22Rv1 (cell line): ENCODE results near the gene POLR2J2.
"Not testable (repeated sequence)": the region's sequence is repeated elsewhere in the genome, so short reads cannot be mapped to it uniquely, and the experiment has no call there.

Source experiments
- H3K27ac ChIP-seq: fragments of 450-650 bp; 2 replicates; pipeline ENCODE4 v1.5.1; 2017

Gene POLR2J2

DNA sequence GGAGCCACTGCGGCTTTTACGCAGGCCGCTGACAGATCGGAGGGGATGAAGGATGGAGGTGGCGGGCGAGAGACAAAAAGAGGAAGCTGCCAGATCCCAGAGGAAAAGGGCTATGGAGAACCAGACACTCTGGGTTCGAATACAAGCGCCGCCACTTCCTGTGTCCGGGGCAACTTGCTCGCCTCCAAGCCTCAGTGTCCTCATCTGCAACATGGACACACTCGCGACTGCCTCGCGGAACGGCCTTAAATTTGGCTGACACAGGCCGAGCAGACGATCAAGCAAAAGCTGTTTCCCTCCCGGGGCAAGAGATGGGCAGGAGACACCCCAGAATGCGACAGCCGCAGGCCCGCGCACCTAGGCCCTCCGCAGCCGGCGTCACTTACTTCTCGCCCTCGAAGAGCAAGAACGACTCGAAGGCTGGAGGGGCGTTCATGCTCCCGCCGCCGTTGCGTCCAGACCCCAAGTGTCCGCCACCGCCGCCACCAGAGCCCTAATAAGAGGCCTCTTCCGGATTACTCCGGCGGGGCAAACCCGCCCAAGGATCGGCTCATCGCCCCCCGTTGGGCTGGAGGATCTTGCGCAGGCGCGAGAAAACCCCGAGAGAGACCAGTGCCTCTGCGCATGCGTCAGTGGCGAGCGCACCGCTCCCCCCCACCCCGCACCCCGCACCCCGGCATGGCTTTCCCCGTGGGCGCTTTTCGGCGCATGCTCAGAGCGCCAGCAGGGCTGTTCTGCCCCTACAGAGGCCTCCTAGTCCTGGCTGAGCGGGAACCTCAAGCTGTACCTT lies at the start of gene POLR2J2:
Gene POLR2J2 (minus strand): TSS at position 498 of the 790 bp plus-strand sequence. CDS start 62 bp downstream, at position 436.
- H3K27ac ChIP-seq = not testable (repeated sequence)

DNA sequence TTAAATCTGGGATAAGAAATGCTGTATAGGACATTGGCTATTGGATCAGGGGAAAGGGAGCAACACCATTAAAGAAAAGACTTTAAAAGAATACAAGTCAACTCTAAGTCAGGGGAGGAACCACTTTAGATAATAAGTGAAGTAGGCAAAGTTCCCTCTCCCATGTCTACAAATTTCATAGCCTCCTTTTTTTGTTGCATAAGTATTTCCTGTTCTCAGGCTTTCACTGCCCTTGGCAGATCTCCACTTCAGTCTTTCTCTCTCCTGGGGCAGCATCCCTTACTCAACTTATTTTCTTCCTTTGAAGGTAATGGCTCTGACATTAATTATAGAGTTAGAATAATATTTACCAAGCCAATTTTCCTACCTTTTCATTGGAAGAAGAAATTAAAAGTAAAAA lies 47.0 kb upstream of the POLR2J2 start:
- not testable (repeated sequence) for H3K27ac ChIP-seq

DNA sequence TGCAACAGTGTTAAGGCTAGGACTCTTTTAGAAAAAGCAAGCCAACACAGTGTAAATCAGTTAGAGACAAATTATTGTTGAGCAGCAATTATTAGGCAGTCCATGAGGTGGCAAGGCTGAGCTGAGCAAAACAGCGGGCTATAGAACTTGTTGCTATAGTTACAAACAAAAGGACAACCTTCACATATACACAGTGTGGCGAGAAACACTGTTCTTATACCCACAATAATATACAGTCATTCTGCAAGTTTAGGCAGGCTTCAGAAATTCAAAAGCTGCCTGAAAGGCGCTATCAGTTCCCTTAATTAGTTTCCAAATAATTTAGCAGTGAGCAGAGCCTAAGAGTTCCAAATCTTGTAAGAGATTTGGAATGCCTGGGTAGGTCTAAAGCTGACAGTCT lies 44.3 kb upstream of the POLR2J2 start:
- not testable (repeated sequence) for H3K27ac ChIP-seq

DNA sequence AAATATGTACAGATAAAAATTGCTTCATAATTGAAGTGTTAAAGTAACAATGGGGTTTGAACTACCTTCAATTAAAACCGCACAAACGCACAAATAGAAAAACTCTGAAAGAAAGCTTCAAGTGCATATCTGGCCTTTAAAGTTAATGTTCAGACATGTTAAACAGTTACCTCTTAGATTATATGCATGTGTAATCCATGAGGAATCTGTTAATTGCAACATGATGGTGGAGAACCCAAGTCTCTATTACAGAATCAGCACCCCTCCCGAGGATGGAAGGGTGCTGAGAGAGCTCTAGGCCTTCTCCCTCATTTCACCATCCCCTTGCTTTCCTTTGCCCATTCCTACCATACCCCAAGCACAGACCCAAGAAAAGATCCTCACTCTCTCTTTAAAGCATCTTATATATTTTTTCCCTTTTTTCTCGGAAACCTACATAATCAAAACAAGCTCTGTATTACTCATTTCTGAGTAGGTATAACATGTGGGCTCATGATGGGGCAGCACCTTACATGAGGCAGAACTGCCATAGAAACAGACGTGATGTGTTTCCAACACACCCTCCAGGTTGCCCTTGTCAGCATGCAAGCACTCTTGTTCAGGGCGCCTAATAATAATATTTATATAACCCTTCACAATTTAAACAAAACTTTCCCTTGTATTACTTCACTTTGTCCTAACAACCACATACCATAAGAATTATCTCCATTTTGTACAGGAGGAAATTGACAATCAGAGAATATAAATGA lies 43.5 kb upstream of the POLR2J2 start:
- not testable (repeated sequence) for H3K27ac ChIP-seq

DNA sequence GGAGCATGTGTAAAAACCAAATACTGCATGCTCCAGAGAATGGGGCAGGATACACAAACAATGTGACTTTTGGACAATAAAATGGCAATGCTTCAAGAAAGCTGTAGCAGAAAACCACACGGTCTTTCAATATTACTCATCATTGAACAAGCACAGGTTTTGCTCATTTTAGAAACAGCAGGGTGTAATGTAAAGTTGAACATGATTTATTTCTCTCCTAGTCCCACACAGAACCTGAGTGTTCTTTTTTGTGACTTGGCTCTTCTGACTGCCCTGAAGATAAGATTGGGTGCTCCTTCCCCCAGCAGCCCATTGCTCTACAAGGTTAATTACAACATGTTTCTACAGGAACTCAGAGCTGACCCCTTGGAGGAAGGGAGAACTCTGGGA lies 42.2 kb upstream of the POLR2J2 start:
- H3K27ac ChIP-seq = not testable (repeated sequence)

DNA sequence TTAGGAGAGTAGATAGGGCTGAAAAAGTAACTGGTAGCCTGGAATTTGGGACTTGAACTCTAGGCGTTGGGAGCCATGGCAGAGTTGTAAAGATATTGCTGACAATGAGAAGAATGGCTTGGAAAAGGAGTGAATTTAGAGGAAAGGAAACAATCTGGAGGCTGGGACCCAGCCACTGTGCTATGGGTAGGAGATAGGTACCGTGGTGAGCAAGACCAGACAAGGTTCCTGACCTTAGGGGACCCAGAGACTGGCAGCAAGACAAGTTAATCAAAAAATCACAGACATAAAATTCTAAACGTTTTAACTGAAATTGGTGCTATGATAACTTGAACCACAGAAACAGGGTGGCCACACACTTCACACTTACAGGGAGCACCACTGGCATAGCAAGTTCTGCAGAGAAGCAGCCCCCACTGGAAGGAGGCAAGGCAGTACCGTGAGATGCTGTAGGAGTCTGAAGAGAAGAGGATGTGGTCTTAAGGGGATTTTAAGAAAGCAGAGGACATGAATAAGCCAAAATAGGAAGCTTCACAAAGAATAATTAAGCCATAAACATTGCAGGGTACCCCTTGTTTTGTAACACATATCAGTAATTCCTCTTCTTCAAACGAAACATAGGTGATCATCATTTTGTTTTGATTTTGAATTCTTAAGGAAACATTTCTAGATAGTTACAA lies 41.7 kb upstream of the POLR2J2 start:
- not testable (repeated sequence) for H3K27ac ChIP-seq

DNA sequence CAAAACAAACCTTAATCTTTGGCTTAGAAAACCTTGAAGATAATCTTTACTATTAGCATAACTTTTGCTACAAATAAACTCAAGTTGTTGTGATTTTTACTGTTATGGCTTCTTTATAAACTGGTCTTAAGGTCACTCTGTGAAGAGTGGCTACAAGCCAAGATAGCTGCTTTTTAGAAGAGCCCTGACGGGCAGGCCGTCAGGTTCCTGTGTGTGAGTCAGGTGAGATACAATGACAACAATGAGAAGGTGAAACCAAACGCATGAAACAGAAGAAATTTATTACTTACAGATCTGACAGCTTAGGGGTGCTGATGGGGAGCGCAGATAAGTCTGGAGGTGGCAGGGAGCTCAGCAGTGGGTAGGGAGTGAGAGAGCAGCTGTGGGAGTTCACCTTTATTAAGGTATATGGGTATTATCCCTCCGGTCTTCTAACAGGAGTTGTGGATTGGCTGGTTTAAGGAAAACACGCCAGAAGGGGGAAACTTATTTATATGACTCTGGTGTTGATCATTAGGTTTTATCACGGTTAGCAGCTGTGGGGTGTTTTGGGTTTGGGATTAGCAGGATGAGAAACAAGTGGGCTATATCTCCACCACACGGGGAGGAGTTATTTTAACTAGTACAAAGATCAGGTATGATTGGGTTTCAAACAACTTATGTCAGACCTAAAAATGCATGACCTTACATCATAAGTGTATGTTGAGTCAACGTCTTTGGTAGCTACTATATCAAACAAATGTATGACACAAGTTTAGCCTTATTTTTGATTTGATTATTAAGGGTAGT lies 27.7 kb upstream of the POLR2J2 start:
- H3K27ac ChIP-seq = not testable (repeated sequence)

DNA sequence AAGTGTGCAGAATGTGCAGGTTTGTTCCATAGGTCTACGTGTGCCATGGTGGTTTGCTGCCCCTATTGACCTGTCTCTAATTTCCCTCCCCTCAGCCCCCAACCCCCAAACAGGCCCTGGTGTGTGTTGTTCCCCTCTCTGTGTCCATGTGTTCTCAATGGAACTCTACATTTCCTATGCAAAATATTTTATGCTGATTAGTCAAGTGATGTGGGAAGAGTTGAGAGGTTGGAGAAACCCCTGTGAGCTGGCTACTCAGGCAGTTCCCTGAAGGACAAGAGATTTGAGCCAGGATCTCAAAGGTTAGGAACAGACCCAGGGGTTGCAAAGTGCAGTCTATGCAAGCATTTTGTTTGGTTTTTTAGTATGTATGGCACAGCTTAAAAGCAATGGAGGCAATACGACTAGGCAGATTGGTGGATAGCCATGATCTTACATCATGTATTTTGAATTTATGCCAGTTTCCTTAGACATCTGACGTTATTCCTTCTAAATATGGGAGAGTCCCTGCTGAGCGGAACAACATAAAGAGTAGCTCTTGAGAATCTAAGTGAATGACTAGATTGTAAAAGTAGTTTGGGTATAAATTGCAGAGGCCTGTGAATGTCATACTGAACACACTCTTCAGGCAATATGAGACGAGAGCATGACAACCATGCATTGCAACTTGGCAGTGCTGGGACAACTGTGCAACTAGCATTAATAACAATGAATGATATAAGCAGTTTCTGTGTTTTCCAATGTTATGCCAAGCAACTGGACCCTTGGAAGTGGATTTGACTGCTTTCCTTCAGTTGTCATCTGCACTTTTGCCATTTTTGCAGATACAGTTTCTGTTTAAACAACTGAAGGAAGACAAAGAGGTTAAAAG lies 26.4 kb upstream of the POLR2J2 start:
- not testable (repeated sequence) for H3K27ac ChIP-seq

DNA sequence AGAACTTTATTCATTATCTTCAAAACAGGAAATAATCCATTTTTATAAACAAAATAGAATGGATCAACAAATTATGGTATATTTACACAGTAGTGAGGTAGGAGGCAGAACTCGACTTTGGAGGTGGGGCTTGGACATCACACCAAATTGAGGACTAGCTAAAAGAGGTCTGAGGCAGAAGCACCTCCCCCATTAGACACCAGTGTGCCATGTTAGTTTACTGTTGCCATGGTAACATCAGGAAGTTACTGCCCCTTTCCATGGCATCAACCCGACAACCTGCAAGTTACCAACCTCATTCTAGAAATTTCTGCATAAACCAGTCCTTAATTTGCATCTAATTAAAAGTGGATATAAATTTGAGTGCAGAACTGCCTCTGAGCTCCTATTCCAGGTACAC lies 24.5 kb upstream of the POLR2J2 start:
- not testable (repeated sequence) for H3K27ac ChIP-seq

DNA sequence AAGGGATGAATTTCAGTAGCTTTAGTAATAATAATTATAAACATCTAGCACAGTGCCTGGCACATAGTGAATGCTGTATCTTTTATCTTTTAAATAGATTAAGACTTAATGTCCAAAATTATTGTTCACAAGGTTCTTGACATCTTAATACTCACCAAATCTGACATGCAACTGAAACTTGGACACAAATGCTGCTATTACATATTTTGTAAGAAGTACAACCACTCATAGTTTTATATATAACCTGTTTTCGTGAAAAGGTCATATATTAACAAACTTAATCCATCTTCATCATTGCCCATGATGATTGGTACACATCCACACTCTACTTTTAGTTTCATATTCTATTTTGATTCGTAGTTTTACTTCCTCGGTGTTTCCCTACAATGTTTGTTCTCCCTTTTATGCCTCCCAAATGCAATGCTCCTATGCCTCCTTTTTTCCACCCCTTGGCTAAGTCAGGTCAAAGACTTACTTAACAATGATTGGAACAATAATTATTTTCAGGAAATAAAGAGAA lies 23.6 kb upstream of the POLR2J2 start:
- H3K27ac ChIP-seq = not testable (repeated sequence)

DNA sequence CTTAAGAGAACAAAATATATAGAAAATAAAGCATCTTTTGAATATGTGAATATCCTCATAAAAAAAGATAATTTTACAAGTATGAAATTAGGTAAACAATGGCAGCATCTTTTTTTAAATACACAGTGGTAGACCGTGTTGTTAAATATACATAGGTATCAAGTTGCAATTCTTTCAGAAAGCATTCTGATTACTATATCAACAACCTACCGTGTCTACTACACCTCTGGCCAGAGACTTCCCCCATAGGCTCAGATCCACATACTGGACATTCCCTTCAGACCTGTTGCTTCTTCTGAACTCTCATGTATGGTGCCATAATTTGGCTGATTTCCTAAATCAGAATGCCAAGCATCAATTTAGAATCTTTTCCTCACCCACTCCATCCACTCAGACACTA lies 22.5 kb upstream of the POLR2J2 start:
- H3K27ac ChIP-seq = not testable (repeated sequence)

DNA sequence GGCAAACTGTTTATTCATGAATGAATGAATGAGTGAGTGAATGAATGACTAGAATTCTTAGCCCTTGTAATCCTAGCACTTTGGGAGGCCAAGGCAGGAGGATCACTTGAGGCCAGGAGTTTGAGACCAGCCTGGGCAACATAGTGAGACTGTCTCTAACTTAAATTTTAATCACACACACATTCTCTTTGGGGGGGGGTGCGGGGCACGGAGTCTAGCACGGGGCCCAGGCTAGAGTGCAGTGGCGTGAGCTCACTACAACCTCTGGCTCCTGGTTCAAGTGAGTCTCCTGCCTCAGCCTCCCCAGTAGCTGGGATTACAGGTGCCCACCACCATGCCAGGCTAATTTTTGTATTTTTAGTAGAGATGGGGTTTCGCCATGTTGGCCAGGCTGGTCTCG lies 19.1 kb upstream of the POLR2J2 start:
- not testable (repeated sequence) for H3K27ac ChIP-seq

DNA sequence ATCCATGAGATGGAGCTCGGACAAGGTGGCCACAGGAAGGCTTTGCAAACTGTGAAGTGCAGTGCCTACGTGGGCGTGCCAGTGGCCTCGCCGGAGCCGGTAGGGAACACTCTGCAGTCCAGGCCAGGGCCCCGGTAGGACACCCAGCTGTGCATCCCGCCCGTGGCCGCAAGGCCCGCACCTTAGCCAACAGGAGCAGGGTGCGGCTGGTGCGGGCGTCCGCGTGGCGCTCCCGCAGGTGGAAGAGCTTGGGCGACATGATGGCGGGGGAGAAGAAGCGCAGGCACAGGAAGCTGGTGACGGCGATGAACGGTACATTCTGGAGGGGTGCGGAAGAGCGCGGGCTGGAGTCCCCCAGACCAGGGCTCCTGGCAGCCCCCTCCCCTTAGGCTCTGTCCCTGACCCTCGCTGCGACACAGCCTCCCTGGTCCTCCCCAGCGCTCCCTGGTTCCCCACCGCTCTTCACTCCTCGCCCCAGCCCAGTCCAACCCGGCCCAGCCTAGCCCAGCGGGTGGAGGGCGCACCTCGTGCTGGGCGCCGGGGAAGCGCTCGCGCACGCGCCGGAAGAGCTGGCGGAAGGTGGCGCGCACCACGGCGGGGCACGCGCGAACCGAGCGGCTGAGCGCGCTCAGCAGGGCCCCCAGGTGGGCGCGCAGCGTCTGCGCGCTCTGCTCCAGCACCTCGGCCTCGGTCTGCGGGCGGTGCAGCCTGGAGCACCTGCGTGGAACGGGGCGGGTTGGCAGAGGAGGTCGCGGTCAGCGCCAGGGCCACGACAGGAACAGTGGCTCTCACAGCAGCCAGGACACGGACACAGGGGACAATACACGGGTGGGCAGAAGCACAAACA lies 18.2 kb upstream of the POLR2J2 start:
- not testable (repeated sequence) for H3K27ac ChIP-seq

DNA sequence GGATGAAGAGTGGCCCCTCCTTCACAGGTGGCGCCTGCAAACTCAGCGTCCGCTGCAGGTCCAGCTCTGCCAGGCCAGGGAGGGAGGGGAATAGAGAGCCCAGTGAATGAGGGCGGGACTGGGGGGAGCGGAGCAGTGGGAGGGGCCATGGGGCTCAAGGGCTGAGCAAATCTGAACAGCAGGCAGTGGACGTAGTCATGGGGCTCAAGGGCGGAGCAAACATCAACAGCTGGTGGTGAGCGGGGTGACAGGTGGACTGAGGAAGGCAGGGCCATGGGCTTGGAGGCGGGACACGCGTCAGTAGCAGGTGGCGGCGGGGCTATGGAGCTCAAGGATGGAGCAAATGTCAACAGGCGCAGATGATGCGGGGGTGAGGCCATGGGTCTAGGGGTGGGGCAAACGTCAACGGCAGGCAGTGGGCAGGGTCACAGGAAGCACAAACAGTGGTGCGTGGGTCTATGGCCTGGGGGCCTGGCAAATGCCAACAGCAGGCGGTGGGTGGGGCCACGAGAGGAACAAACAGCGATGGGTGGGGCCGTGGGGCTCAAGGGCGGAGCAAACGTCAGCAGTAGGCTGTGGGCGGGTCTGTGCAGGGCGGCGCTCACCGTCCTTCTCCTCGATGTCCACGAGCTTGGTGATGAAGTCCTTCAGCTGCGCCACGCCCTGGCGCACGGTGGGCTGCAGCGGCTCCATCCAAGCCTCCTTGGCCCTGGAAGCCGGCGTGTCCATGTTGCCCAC lies 17.0 kb upstream of the POLR2J2 start:
- H3K27ac ChIP-seq = not testable (repeated sequence)

DNA sequence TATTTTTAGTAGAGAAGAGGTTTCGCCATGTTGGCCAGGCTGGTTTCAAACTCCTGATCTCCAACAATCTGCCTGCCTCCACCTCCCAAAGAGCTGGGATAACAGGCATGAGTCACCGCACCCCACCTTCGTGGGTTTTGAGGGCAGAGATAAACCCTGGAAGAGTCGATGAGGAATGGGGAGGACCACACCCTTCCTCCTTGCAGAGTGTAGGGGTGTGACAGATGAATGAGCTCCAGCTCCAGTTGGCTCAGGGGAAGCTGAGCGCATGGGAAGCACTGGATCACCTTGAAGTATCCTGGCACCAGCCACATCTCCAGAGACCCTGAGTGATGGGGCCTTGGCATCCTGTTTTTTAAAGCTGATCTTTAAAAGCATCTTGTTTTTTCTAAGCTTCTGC lies 11.1 kb upstream of the POLR2J2 start:
- not testable (repeated sequence) for H3K27ac ChIP-seq

DNA sequence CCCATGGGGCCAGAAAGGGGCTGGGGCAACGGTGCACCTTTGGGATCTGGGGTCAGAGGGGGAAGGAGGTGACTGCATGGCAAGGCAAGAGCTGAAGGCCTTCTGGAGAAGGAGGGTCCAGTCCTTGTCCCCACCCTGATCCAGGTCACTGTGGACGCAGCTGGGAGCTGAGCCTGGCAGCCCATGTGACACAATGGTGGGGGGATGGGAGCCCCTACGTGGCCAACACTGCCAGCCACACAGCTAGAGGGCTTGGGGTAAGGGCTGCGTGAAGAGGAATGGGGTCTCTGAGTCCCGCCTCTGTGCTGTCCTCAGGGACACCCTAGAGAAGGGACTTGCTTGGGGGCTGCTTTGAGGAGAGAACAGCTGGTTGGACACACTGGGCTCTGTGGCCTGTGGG lies 9.3 kb upstream of the POLR2J2 start:
- not testable (repeated sequence) for H3K27ac ChIP-seq

DNA sequence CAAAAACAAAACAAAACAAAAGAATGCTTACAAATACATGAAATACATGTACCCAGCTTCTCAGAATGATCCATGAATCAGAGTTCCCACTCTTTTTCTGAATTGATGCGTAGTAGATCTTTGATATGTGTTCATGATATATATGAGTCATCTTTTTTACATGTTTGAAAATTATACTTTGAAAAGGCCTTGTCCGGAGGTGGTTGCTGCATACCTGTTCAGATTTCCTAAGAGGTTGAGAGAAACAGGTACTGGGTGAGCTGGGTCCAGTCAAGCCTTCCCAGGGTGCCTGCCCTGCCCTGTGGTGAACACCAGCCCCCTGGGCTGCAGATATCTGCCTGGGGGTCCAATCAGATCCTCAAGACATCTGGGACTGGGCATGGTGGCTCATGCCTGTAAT lies 4.1 kb upstream of the POLR2J2 start:
- H3K27ac ChIP-seq = not testable (repeated sequence)

DNA sequence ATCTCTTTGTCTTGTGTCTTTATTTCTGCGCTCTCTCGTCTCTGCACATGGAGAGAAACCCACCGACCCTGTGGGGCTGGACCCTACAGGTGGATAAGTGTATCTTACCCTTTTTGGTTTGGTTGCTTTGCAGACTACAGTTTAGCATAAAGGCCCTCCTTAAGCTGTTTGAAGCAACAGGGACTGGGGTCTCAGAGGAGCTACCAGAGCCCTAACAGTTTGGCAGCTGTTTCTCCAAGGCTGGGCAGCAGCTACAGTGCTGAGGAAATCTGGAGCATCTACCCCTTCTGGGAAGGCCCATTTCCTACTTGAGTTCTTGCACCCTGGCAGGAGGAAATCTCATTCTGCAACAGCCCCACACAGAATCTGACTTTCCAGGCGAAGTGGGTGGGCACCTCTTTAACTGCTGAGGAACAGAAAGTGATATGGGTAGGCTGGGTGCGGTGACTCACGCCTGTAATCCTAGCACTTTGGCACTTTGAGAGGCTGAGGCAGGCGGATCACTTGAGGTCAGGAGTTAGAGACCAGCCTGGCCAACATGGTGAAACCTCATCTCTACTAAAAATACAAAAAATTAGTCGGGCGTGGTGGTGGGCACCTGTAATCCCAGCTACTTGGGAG lies 2.1 kb upstream of the POLR2J2 start:
- H3K27ac ChIP-seq = not testable (repeated sequence)

DNA sequence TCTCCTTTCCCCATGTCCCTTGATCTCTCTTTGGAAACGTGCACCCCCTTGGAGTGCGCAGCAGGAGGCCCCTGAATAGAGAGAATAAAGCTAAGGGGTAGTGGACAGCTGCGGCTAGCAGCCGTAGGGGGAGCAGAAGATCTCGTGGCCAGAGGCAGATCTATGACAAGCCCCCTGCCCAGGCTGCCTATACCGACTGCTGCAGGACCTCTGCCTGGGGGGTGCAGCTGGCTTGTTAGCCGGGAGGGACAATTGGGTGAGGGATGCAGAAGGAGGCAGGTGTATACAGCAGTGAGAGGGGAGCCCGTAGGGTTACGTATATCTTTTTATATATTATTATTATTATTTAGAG lies 469 bp upstream of the POLR2J2 start:
- not testable (repeated sequence) for H3K27ac ChIP-seq
